Ovary (tissue), 3 donors: ENCODE results near the gene AQP2.

Experiments used
- CTCF ChIP-seq, 3 donors: fragments of 450-650 bp in 2 of 3; fragments of 200-600 bp in 1 of 3; IDR thresholded peaks; one replicate each; pipeline versions ENCODE4 v1.5.1 to v1.8.0; 2016 to 2022; ENCODE audit warnings: antibody characterized with exemption in 3 of 3, mild to moderate bottlenecking in 1 of 3
- EP300 ChIP-seq: sonication (generic); formaldehyde crosslinking; IDR thresholded peaks from one replicate; pipeline ENCODE4 v1.6.1; 2017; ENCODE audit warnings: antibody characterized with exemption
- POLR2A ChIP-seq: fragments of 450-650 bp; IDR thresholded peaks from one replicate; pipeline ENCODE4 v1.6.1; 2017; ENCODE audit warnings: antibody characterized with exemption, mild to moderate bottlenecking, moderate library complexity
- donor health status: DM: no; HTN: no; CAD: no.

- TF ChIP-seq CTCF (IDR thresholded peaks at IDR 0.05), result no peak
- TF ChIP-seq POLR2A, result no peak
- TF ChIP-seq EP300, result no peak
These were observed 33.3 kb upstream of the AQP2 start for GRCh38 chr12:49917166-49917787.
